ENCODE measurements around the gene PTPRR.
"Not testable (repeated sequence)": the region's sequence is repeated elsewhere in the genome, so short reads cannot be mapped to it uniquely, and the experiment has no call there.

Gene PTPRR

DNA sequence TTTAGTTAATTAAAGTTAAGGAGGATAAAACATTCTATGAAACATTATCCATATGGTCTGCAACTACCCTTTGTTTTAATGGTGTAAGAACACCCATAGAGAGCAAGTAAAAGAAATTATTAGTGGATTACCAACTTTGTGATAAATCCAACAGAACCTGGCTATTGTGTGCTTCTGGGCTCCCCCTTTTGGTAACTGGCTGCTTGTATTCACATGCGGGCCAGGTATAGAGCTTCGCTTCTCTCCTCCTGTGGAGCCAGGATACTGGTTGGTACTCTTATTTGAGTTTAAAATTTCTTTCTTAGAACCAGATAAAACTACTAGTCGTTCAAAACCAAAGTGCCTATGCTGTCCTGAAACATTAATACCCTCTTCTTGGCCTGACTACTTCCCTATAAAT is 81.0 kb downstream of the PTPRR start:
- DNase-seq = no peak

DNA sequence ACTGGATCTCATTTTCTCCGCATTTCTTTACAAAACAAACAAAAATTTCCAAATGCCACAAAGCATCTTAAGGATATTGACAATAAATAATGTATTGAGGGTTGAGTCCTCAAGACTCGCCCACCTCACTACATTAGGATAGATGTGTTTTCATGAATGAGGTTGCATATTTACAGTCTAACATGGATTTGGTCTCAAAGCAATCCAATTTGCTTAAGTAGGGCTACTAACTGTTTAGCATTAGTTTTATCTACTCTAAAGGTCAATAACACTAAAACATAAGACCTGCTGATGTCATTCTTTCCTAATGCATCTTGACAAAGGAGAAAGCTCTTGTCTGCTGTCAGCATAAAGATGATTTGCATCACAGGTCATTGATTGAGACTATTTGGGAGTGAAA is 82.4 kb downstream of the PTPRR start:
- DNase-seq = no peak

- no peak for DNase-seq
These were observed 83.5 kb downstream of the PTPRR start for GRCh38 chr12:70837026-70837425.

DNA sequence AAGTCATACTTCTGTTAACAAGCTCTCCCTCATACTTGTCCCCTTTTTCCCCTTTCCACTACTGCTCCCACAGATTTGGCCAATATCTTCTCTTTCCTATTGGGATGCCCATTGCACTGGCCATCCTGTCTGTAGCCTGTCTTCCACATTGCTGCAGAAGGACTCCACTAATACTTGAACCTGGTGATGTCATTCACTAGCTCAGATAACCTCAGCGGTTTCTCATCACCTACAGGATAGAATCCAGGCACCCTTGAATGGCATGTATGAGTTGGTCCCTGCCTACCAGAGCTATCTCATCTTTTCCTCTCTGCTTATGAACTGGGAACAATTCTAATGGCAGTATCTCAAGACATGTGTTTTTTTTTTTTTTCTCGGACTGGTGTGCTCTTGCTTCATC is 84.6 kb downstream of the PTPRR start:
- DNase-seq = no peak

GRCh38 chr12:70831543-70831942 is 89.0 kb downstream of the PTPRR start:
- no peak for DNase-seq

GRCh38 chr12:70830221-70831061 is 90.1 kb downstream of the PTPRR start:
- DNase-seq = no peak

DNA sequence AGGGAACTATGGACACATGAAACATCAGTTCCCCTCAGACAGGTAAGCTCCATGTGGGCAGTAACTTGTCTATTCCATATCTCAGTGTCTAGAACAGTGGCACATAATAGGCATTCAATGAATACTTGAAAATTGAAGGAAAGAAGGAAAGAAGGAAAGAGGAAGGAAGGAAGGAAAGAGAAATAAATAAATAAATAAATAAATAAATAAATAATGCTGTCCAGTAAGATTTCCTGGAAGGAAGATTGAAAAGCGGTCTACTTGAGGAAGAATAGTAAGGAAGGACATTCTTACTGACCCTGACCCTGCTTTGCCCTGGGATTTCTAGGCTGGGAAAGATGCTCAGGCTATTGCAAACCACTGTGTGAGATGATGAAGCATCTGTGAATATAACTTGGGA is 91.5 kb downstream of the PTPRR start:
- no peak for DNase-seq

- no peak for DNase-seq
These were observed 92.2 kb downstream of the PTPRR start for GRCh38 chr12:70828351-70828750.

DNA sequence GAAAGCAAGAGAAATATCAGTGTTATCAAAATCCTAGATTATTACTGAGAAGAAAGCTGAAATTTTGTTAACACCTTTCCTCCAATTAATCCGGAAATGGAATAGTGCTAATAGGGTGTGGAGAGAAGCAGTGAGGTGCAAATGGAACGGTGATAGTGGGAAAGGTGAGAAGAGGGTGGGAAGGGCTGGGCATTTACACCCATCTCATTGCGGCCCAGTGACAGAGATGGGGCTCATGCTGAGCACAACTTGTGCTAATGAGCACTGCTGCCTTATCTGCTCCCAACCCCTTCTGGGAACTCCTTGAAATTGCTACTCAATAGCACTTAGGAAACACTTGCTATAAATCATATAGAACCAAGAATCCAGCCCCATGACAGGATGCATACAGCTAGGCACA is 94.4 kb downstream of the PTPRR start:
- DNase-seq = no peak

- no peak for DNase-seq
These were observed 96.0 kb downstream of the PTPRR start for GRCh38 chr12:70824511-70824910.

DNA sequence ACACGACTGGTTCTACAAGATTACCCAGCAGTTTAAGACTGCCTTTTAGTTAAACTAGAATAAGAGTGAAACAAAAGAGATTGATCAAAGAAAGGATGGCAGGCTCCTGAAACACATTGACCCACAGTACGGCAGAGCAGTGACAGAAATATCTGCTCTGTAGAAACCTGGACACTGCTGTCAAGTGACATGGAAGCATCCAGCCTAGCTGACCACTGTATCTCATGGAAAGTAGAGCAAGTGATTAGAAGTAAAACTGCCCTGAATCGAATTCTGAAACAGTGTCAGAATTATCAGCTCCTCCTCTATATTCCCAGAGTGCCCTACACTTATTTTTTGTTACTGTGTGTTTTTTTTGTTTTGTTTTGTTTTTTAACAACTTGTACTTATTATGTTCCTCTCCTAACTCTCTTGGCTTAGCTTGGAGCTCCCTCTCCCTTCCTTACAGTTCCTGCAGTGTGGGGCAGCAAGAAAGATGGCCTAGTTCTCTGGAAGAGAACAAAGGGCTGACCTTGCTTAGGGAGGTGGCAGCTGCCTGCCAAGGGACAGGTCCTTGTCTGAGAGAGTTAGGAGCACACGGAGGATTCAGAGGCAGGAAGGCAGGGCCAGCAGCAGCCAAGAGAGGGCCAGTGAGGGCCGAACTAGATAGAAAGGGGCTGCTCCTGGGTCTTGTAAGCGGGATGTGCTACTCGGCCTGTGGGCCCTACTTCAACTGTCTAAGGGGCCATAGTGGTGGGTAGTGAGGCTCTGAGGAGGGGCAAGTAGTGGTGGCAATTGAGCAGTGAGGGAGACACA is 97.2 kb downstream of the PTPRR start:
- no peak for DNase-seq

GRCh38 chr12:70822412-70822811 is 98.1 kb downstream of the PTPRR start:
- DNase-seq = no peak

DNA sequence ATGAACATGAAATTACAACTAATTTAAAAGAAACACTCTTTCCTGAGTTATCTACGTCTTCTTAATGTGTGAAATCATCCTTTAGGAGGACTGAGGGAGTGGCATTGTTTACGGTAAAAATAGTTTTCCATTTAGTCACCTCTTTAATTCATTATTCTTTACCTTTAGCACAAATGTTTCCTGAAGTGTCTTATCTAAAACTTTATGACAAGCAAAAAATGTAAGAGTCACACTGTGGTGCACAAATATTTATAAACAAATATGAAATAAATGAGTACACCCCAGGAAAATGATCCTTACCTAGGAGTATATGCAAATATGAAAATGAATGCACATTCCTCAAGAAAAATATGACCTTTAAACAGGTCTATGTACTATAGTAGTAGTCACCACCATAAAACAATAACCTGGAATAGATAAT is 104.6 kb downstream of the PTPRR start:
- no peak for DNase-seq

GRCh38 chr12:70815056-70815455 is 105.5 kb downstream of the PTPRR start:
- no peak for DNase-seq

GRCh38 chr12:70813559-70813958 is 107.0 kb downstream of the PTPRR start:
- no peak for DNase-seq

DNA sequence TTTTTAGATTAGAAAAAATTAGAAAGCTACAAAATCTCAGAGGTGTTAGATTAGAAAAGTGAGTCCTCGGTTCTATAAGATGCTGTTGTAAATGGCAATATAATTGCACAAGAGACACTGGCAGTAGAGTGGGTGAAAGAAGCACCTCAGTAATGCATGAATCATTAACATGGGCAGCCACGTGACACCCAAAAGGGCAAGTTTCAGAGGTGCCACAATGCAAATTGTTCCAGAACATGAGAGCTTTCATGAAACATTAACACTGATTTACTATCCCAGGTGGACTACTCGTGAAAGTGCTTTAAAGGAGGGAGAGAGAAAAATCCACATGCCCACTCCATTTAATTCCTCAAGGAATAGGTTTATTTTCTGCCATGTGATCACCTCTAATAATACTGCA is 108.4 kb downstream of the PTPRR start:
- no peak for DNase-seq

DNA sequence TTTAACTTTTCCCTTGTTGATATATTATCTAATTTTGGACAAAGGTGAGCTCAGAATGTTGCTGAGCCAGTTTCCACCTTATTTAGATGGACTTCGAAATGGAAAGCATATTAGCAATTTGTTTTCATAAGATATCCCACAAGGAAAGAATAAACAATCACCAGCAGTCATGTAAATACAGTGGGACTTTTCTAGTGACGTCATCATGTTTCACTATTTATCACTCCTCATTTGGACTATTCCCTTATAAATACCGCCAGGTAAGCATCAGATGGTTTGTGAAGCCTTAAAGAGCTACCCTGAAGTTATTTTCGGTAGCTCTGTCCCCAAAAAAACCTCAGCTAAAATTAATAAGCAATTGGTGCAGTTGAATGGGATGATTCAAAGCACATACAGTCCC is 110.7 kb downstream of the PTPRR start:
- no peak for DNase-seq

DNA sequence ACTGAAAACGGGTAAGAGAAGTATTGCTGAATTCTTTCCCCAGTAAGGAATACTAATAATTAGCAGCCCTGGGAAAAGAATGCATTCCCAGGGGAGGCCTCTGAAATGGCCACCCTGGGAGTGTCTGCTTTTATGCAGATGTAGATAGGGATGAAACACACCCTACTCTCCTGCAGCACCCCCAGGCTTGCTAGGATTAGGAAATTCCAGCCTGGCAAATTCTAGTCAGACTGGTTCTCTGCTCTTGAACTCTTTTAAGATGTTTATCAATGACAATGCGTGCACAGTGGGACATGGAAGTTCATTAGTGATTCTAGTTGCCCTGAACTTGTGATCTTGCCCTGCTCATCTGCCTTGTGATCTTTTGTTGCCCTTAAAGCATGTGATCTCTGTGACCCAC is 112.5 kb downstream of the PTPRR start:
- DNase-seq = not testable (repeated sequence)

DNA sequence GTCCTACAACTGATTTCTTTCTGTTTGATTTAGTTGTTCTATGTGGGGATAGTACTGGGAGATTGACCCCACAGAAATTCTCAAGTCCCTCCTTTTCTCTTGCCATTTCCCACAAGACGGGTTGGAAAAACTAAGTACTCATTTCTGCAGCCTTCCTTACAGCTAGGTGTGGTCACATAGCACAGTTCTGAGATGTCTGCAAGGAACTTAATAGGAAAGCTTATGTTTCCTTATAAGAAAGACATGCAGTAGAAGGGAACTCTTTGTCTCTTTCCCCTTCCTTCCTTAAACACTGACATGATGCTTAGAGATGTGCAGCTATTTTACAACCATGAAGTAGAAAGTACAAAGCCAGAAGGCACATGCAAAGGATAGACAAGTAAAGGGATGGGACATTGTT is 113.7 kb downstream of the PTPRR start:
- no peak for DNase-seq

DNA sequence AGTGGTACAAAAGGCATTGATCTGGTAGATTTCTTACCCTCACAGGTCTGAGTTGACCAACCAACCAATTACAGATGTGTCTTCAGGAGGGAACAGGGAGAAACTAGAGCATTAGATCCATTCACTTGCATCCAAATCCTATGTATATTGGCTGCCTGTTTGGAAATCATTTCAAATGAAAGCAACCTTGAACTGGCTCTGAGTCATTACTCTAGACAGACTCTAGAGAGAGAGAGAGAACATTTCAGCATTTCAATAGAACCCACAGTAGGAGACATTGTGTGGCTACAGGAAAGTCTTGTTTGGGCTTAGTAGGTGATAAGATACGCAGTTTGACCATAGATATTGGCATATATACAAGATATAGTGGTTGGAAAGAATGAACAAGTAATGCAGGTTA is 114.5 kb downstream of the PTPRR start:
- DNase-seq = no peak

DNA sequence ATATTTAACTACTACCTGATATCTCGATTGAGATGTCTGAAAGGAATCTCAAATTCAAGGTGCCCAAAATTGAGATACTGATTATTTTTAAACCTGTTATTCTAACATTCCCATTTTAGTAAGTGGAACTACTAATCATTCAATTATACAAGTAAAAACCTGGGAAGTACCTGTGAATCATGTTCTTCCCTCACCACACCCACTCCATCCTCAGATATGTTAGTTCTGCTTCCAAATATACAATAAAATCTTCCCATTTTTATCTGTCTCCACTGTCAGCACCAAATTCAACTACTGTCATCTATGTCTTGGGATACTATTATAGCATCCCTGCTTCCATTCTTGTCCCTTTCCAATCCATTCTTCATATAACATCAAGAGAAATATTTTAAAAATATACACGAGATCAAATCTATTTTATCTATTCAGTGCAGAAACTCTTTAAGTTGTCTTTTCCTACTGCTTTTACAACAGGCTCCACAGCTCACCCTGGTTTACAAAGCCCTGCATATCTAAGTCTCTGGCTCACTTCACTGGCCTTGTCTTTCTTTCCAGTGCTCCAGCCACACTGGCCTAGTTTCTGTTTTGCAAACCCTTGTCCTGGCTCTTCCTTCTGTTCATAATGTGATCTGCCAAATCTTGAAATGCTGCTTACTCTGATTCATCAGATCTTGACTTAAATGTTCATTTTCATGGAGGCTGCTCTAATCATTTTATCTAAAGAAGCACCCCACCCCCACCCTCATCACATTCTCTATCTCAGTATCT is 122.3 kb downstream of the PTPRR start:
- no peak for DNase-seq

GRCh38 chr12:70796989-70797388 is 123.5 kb downstream of the PTPRR start:
- no peak for DNase-seq

GRCh38 chr12:70795608-70796007 is 124.9 kb downstream of the PTPRR start:
- no peak for DNase-seq

GRCh38 chr12:70794131-70794530 is 126.4 kb downstream of the PTPRR start:
- DNase-seq = no peak

Data from activated CD4-positive, alpha-beta T cell treated with anti-CD3 and anti-CD28 coated beads for 4 hours (primary cell).